GM18907 (cell line): ENCODE results near the gene OPTN.

ENCODE experiments used
- ATAC-seq: cut with Tn5 transposase; IDR thresholded peaks from one replicate; pipeline ENCODE4 v1.9.1; 2021; ENCODE audit warnings: mild to moderate bottlenecking, moderate library complexity; ENCODE audit not compliant: unreplicated experiment

Gene OPTN

DNA sequence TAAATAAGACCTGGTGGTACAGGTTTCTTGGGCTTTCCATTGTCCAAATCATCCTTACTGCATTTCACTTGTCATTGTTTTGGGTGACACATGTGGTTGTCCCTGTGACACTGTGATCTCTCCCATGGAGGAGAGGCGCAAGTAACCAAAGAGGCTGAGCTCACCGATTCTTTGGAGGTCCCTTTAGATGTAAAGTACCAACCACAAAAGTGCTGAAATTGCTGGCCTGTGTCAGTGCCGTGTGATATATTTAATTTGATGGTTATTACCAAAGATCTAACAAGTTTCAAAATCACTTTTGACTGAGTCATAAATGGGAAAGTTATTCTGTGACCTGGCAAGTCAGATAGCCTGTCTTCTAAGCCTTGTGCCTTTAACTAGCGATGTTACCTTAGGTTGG, 80.8 kb downstream of the OPTN start:
- ATAC-seq: peak; percentile 48

- ATAC-seq: no peak
These were observed 82.5 kb downstream of the OPTN start for GRCh38 chr10:13182424-13182823.

GRCh38 chr10:13183625-13184024, 83.7 kb downstream of the OPTN start:
- ATAC-seq: no peak

DNA sequence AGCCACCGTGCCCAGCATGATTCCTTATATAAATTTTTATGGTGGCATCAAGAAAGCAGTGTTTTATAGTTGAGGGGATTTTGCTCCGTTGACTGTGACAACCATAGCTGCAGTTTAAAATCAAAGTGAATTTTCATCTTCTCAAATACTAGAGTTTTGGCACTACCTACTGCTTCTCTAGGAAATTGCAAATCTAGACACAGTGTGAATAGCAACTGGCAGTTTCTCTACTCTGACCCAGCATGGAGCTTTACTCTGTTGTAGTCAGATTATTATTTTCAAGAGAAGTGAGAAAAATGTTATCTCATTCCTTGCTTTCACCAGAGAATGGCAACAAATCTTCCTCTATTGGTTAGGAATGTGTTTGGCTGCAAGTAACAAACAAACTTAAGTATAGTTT, 84.3 kb downstream of the OPTN start:
- ATAC-seq: no peak

DNA sequence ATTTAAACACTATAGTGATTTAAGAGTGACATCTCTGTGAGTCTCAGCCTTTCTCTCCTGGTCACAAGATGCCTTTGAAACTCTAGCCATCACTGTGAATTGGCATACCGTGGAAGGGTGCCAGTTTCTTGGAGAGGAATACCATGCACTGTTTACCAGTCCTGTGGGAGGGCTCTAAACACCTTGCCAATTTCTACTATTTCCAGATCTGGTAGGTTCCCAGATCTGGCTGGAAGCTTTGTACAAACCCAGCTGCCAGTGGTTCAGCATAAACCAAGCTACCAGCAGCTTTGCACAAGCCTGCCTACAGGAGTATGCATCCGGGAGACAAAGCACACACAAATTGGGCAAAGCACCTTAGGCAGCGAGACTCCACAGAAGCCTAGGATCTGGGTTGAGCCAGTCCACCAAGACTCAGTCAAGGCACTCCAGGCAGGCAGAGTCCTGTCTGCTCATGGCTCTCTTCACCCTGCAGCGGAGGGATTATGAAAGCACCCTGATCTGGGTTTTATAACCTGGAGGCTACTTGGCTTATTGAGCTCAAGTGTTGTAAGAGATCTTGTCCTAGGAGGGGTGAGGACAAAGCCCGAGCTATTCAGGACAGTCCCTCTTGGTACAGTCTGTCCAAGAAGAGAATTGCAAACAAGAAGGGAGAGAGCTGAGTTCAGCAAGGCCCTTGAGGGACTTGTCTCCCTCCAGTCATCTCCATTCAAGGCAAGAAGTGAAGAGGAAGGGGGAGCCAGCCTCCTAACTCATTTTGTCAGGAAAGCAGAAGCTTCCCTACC, 85.0 kb downstream of the OPTN start:
- ATAC-seq: no peak

DNA sequence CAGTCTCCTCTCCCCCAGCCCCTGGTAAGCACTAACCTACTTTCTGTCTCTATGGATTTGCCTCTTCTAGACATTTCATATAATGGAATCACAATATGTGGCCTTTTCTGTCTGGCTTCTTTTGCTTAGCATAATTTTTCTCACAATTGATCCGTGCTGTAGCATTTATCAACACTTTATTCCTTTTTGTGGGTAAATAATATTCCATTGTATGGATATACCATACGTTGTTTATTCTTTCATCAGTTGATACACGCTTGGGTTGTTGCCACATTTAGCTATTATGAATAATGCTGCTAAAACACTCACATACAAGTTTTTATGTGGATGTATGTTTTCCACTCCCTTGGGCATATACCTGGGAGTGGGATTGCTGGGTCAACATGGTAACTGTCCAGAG, 87.2 kb downstream of the OPTN start:
- ATAC-seq: no peak
